Measurements from ENCODE around the gene ZNF433.
A peak's percentile ranks its signal among the peaks of the same experiment; 100 is the strongest.

The ZNF433 gene

DNA sequence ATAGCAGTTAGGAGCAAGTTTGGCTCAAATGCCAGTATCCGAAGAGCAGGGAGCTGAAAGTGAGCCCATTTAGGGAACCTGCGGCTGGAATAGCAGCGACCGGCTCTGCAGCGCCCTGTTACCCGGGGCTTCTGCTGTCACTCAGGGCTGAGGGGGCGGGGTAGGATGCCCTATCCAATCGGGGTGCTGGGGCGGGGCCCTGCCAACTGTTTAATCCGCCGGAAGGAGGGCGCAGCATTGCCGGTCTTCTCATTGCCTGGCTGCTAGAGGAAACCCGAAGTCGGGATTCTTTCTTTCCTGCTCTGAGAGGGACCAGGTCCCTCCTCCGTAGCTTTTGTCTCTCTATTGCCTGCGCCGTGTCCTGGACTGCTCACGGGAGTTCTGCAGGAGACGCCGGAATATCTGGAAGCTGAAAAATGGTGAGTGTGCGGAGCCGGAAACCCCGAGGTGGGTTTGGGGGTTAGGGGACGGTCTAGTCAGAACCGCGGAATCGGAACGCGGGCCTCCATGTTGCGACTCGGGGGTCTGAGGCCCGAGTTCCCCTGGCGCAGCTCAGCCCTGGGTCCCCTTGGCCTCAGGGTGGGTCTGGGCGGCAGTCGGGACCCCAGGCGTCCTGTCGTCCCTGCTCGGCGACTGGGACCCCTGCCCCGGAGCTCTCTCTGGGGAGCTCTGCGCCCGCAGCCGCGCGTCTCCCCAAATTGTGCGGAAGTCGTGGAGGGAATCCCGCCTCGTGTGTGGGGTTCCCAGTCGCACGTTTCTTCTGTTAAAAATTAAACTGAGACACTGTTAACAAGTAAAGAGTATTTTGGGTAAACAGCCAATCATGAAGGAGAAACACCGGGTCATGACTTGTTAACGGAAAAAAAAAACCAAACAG is 47.8 kb downstream of the ZNF433 start:
- DNase-seq, result peak; percentile 95

DNA sequence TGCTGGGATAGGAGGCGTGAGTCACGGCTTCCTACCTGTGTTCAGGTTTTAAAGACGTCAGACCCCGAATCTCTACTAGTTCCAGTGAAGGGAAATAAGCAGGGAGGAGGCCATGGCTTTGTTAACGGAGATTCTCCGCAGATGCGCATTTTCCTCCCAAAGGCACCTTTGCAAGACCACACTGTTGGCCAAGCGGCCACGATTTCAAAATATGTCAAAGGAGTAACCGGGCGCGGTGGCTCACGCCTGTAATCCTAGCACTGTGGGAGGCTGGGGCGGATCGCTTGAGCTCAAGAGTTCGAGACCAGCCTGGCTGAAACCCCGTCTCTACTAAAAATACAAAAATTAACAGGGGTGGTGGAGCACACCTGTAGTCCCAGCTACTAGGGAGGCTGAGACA is 48.7 kb downstream of the ZNF433 start:
- no peak for DNase-seq

DNA sequence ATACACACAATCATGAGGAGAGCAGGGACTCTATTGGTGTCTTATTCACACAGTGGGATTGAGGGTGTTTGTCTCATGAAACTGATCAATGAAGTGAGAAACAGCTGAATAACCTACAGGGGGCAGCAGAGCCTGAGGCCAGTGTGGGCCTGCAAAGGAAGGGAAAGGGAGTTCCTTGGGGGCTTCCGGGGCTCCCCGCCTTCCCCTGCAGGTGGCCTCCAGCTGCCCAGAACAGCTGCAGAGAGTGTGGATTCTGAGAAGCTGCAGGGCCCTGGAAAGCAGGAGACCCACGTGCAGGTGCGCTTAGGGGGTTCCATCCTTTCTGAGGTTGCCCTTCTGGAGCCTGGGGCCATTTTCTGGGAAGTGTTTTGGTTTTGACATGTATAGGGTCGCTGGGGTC is 50.5 kb downstream of the ZNF433 start:
- no peak for DNase-seq

GRCh38 chr19:11982526-11982925 is 53.0 kb downstream of the ZNF433 start:
- DNase-seq, result peak; percentile 69

DNA sequence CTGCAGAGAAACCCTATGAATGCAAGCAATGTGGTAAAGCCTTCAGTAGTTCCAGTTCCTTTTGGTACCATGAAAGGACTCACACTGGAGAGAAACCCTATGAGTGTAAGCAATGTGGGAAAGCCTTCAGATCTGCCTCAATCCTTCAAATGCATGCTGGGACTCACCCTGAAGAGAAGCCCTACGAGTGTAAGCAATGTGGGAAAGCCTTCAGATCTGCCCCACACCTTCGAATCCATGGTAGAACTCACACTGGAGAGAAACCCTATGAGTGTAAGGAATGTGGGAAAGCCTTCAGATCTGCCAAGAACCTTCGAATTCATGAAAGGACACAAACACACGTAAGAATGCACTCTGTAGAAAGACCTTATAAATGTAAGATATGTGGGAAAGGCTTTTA is 56.0 kb downstream of the ZNF433 start:
- DNase-seq, result no peak

DNA sequence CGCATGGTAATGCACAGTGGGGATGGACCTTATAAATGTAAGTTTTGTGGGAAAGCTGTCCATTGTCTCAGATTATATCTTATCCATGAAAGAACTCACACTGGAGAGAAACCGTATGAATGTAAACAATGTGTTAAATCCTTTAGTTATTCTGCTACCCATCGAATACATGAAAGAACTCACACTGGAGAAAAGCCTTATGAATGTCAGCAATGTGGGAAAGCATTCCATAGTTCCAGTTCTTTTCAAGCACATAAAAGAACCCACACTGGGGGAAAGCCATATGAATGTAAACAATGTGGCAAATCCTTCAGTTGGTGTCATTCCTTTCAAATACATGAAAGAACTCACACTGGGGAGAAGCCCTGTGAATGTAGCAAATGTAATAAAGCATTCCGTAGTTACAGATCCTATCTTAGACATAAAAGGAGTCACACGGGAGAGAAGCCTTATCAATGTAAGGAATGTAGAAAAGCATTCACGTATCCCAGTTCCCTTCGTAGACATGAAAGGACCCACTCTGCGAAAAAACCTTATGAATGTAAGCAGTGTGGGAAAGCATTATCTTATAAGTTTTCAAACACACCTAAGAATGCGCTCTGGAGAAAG is 56.9 kb downstream of the ZNF433 start:
- no peak for DNase-seq

GRCh38 chr19:11973019-11973810 is 62.3 kb downstream of the ZNF433 start:
- DNase-seq, result no peak

DNA sequence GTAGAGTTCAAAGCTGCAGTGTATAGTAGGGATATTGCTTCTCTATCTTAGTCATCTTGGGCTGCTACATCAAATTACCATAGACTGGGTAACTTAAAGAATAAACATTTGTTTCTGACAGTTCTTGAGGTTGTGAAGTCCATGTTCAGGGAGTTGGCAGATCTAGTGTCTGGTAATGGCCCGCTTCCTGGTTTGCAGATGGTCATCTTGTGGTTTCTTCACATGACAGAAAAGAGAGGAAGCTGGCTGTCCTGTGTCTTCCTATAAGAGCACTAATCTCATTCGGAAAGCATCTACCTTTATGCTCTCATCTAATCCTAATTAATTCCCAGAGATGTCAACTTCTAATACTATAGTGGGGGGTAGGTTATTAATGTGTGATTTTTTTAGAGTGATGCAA is 64.4 kb downstream of the ZNF433 start:
- no peak for DNase-seq

DNA sequence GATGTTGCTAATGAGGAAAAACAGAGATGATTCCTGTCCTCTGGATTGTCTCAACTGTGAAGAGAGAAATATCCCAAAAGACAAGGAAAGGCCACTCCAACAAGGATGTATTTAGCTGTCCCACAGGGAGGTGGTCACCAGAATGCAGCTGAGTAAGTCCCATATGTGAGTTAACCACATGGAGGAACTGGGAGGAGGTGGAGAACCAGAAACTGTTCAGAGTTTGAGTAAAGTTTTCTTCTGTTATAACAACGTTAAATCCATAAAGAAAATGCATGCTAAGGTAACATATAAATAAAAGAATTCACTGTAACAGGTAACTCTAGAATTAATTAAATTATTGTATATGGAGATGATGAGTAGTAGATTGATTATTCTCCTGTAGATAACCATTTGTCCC is 65.3 kb downstream of the ZNF433 start:
- DNase-seq, result no peak

DNA sequence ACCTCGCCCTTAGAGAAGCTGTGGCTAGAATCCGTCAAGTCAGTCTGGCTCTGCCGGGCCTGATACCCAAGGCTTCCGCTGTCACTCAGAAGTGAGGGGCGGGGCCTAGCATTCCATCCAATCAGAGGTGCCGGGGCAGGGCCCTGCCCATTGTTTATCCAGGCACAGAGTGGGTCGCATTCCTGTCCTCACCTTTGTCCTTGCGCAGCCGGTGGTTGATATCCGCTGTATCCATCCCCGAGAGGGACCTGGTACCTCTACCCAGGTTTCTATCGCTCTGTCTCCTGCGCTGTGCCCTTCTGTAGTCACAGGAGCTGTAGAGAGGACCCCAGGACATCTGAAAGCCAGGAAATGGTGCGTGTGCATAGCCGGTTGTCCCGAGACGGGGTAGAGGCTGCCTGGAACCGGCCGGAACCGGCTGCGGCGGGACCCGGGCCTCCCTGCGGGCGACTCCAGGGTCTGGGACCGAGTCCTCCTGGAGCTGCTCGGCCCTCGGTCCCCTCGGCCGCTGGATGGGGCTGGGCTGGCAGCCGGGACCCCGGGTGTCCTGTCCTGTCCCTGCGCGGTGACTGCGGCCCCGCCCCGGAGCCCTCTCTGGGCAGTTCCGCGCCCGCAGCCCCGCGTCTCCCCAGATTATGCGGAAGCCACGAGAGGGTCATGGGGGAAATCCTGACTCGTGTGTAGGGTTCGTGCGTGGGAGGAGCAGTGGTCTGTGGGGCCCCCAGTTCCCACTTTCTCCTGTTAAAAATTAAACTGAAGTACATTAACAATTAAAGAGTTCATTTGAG is 70.4 kb downstream of the ZNF433 start, which contains the start of gene ZNF763:
Gene ZNF763 (plus strand): TSS at position 183 of the 788 bp plus-strand sequence. CDS start 169 bp downstream, at position 352.
- DNase-seq, result peak; percentile 78

Measured in fibroblast of skin of back (primary cell).